GM12872 (cell line): ENCODE results near the gene SPINDOC.

Experiments
- TF ChIP-seq, protein P1 (sequence below): IDR thresholded peaks from 3 replicates; pipeline ENCODE4 v1.5.1; 2011; ENCODE audit warnings: low read depth, mild to moderate bottlenecking, low read length, moderate library complexity; ENCODE audit not compliant: insufficient read depth

SPINDOC gene

GRCh38 chr11:63844836-63845235, 31.6 kb downstream of the SPINDOC start:
- TF ChIP-seq, protein P1, sequence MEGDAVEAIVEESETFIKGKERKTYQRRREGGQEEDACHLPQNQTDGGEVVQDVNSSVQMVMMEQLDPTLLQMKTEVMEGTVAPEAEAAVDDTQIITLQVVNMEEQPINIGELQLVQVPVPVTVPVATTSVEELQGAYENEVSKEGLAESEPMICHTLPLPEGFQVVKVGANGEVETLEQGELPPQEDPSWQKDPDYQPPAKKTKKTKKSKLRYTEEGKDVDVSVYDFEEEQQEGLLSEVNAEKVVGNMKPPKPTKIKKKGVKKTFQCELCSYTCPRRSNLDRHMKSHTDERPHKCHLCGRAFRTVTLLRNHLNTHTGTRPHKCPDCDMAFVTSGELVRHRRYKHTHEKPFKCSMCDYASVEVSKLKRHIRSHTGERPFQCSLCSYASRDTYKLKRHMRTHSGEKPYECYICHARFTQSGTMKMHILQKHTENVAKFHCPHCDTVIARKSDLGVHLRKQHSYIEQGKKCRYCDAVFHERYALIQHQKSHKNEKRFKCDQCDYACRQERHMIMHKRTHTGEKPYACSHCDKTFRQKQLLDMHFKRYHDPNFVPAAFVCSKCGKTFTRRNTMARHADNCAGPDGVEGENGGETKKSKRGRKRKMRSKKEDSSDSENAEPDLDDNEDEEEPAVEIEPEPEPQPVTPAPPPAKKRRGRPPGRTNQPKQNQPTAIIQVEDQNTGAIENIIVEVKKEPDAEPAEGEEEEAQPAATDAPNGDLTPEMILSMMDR: no peak

- TF ChIP-seq, protein P1: no peak
These were observed 32.0 kb downstream of the SPINDOC start for GRCh38 chr11:63845303-63845702.

GRCh38 chr11:63845911-63846310, 32.7 kb downstream of the SPINDOC start:
- TF ChIP-seq, protein P1: no peak

DNA sequence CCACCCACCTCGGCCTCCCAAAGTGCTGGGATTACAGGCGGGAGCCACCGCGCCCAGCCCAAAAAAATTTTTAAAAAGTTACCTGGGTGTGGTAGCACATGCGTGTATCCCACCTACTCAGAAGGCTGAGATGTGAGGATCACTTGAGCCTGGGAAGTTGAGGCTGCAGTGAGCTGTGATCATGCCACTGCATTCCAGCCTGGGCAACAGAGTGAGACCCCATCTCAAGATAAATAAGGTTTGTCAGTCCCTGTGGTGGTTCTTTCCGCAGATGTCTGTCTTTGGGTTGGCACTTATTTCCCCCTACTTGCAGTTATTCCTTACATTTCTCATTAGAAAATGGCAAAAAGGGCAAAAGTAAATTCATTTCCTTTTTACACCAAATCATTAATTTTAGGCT, 33.6 kb downstream of the SPINDOC start:
- TF ChIP-seq, protein P1: no peak

DNA sequence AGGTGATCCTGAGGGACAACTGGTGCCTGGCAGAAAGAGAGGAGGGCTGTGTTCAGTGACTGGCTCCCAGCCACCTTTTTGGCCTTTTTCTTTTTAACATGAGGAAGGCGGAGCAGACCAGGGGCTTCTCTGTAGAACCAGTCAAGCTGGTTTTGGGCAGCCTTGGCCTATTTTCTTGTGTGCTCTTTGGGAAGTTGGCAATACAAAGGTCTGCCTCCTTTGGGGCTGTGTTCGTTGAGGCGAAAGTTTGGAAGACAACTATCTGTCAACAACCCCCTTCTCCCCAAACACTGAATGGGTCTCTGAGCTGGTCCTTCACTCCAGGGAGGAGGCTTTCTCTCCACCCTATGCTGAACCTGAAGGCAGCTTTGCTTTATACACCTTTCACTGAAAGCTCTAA, 34.1 kb downstream of the SPINDOC start:
- TF ChIP-seq, protein P1: no peak

GRCh38 chr11:63849691-63850090, 36.4 kb downstream of the SPINDOC start:
- TF ChIP-seq, protein P1: no peak

GRCh38 chr11:63850920-63851319, 37.7 kb downstream of the SPINDOC start:
- TF ChIP-seq, protein P1: no peak

GRCh38 chr11:63851364-63851763, 38.1 kb downstream of the SPINDOC start:
- TF ChIP-seq, protein P1: no peak
